IMR-90 (cell line): Measurements from ENCODE around the gene ESPL1. TPM values are rescaled to one million over a fixed set of nuclear protein-coding genes. Genes with fewer than 3 reads are reported as not detected.

Experiments
- ATAC-seq: fragments of 200-7000 bp; cut with Tn5 transposase; 2 replicates; pipeline ENCODE4 v1.9.1; 2020; ENCODE audit warnings: low read depth, mild to moderate bottlenecking, moderate library complexity
- BruUV-seq: library from RNA; stranded (reverse); fragments of 400-500 nt; replicated peaks from 2 replicates; lab custom pipeline; 2021; lab: Mats Ljungman, UMichigan
- CTCF ChIA-PET: fragments of 300-600 bp; formaldehyde crosslinking; extraction: SDS; loops from one replicate; lab custom pipeline; 2021; ENCODE audit warnings: antibody characterized with exemption; lab: Yijun Ruan, JAX
- POLR2A ChIA-PET: fragments of 300-600 bp; sonication (Branson Sonifier 250); formaldehyde crosslinking; loops from one replicate; lab custom pipeline; 2022; ENCODE audit warnings: antibody characterized with exemption; ENCODE audit not compliant: unreplicated experiment; lab: Charles Lee
- DNase-seq: peaks from one replicate; pipeline ENCODE4 v3.0.0; 2013
- H2AFZ ChIP-seq: replicated peaks from 2 replicates; pipeline ENCODE3; 2013; ENCODE audit warnings: low read length, mild to moderate bottlenecking; ENCODE audit not compliant: poor library complexity
- H2AK5ac ChIP-seq: 2 replicates; pipeline ENCODE4 v1.6.1; 2013; ENCODE audit warnings: low read depth, low read length, inconsistent platforms
- H2AK9ac ChIP-seq: replicated peaks from 2 replicates; pipeline ENCODE3; 2013; ENCODE audit warnings: mild to moderate bottlenecking, low read depth, low read length, moderate library complexity; ENCODE audit not compliant: poor library complexity
- H2BK120ac ChIP-seq: 2 replicates; pipeline ENCODE4 v1.6.1; 2013; ENCODE audit warnings: low read depth, low read length, inconsistent platforms
- H2BK15ac ChIP-seq: 3 replicates; pipeline ENCODE4 v1.6.1; 2013; ENCODE audit warnings: low read depth, low read length, inconsistent platforms
- H2BK20ac ChIP-seq: 2 replicates; pipeline ENCODE4 v1.6.1; 2013; ENCODE audit warnings: low read depth, mild to moderate bottlenecking, inconsistent platforms, low read length, moderate library complexity
- H2BK5ac ChIP-seq: 2 replicates; pipeline ENCODE4 v1.6.1; 2013; ENCODE audit warnings: mild to moderate bottlenecking, low read depth, low read length, inconsistent platforms; ENCODE audit not compliant: poor library complexity, severe bottlenecking
- H3K14ac ChIP-seq: replicated peaks from 2 replicates; pipeline ENCODE4 v1.6.1; 2013; ENCODE audit warnings: low read depth, low read length, inconsistent platforms
- H3K18ac ChIP-seq: 2 replicates; pipeline ENCODE4 v1.6.1; 2013; ENCODE audit warnings: low read depth, low read length, control low read depth
- H3K23ac ChIP-seq: 2 replicates; pipeline ENCODE4 v1.6.1; 2013; ENCODE audit warnings: low read depth, low read length, inconsistent platforms
- H3K27ac ChIP-seq: 2 replicates; pipeline ENCODE4 v1.5.1; 2013; ENCODE audit warnings: mild to moderate bottlenecking, control low read depth, low read length; ENCODE audit not compliant: insufficient read depth
- H3K27me3 ChIP-seq: 2 replicates; pipeline ENCODE4 v1.6.1; 2013; ENCODE audit warnings: low read length; ENCODE audit not compliant: control insufficient read depth, insufficient read depth
- H3K36me3 ChIP-seq: 2 replicates; pipeline ENCODE4 v1.6.1; 2013; ENCODE audit warnings: low read length, mixed read lengths; ENCODE audit not compliant: control insufficient read depth, insufficient read depth
- H3K4ac ChIP-seq: 2 replicates; pipeline ENCODE4 v1.6.1; 2013; ENCODE audit warnings: low read depth, low read length, inconsistent platforms
- H3K4me1 ChIP-seq: 2 replicates; pipeline ENCODE4 v1.6.1; 2013; ENCODE audit warnings: low read length, mixed read lengths; ENCODE audit not compliant: control insufficient read depth, insufficient read depth
- H3K4me2 ChIP-seq: 2 replicates; pipeline ENCODE4 v1.6.1; 2013; ENCODE audit warnings: low read depth, mild to moderate bottlenecking, control low read depth, low read length, moderate library complexity
- H3K4me3 ChIP-seq: 2 replicates; pipeline ENCODE4 v1.5.1; 2013; ENCODE audit warnings: low read depth, mild to moderate bottlenecking, control low read depth, low read length, moderate library complexity; ENCODE audit not compliant: insufficient read depth
- H3K56ac ChIP-seq: 2 replicates; pipeline ENCODE4 v1.6.1; 2013; ENCODE audit warnings: low read length, inconsistent platforms; ENCODE audit not compliant: insufficient read depth; ENCODE audit errors: extremely low read depth
- H3K79me1 ChIP-seq, 2 experiments: 2 replicates each; pipeline ENCODE4 v1.6.1; 2013; ENCODE audit warnings: low read length in 2 of 2, inconsistent platforms in 1 of 2, low read depth in 1 of 2
- H3K9ac ChIP-seq: 2 replicates; pipeline ENCODE4 v1.6.1; 2013; ENCODE audit warnings: low read depth, low read length, control low read depth
- H3K9me1 ChIP-seq: 2 replicates; pipeline ENCODE4 v1.6.1; 2013; ENCODE audit warnings: low read length, inconsistent platforms; ENCODE audit not compliant: insufficient read depth
- H3K9me3 ChIP-seq: 2 replicates; pipeline ENCODE4 v1.6.1; 2013; ENCODE audit warnings: low read length; ENCODE audit not compliant: control insufficient read depth, insufficient read depth
- H4K20me1 ChIP-seq: 2 replicates; pipeline ENCODE4 v1.6.1; 2013; ENCODE audit warnings: low read length, inconsistent platforms; ENCODE audit not compliant: insufficient read depth
- H4K5ac ChIP-seq: 2 replicates; pipeline ENCODE4 v1.6.1; 2013; ENCODE audit warnings: mild to moderate bottlenecking, low read depth, low read length, control low read depth
- H4K8ac ChIP-seq, 2 experiments: 2 replicates each; pipeline ENCODE4 v1.6.1; 2013; ENCODE audit warnings: low read depth in 2 of 2, low read length in 2 of 2, control low read depth in 1 of 2, inconsistent platforms in 1 of 2
- H4K91ac ChIP-seq: 2 replicates; pipeline ENCODE4 v1.6.1; 2013; ENCODE audit warnings: low read depth, low read length, inconsistent platforms; ENCODE audit not compliant: insufficient read depth
- CTCF ChIP-seq: conservative IDR thresholded peaks from 2 replicates; pipeline ENCODE4 v1.5.1; 2012; ENCODE audit warnings: mild to moderate bottlenecking, low read depth, low read length, improper control_type of control experiment
- RAD21 ChIP-seq: IDR thresholded peaks from 2 replicates; pipeline ENCODE4 v1.6.1; 2012; ENCODE audit warnings: low read length, improper control_type of control experiment
- WGBS, 2 experiments: methylation state at CpG; one replicate each; pipeline versions ENCODE4 v1.1.5 to v1.1.7; 2013; ENCODE audit warnings: missing lambda C conversion rate in 2 of 2; ENCODE audit not compliant: insufficient read length in 1 of 2; ENCODE audit errors: extremely low coverage in 2 of 2; 5-methylcytosine and 5-hydroxymethylcytosine counted together
- dilution Hi-C: fragments of 300-500 bp; cut with HindIII; formaldehyde crosslinking; loops from one replicate; pipeline ENCODE4 v1.14.3; 2018; ENCODE audit warnings: low sequenced_read_pairs; ENCODE audit not compliant: unreplicated experiment
- in situ Hi-C: fragments of 300-500 bp; cut with MboI; formaldehyde crosslinking; loops from 3 replicates; pipeline ENCODE4 v1.14.3; 2019; ENCODE audit warnings: low sequenced_read_pairs, inconsistent platforms, mixed read lengths
- intact Hi-C: fragments of 100-400 bp; cut with micrococcal nuclease; formaldehyde crosslinking; loops from 2 replicates; pipeline ENCODE4 v1.10.0; 2022
- polyA plus RNA-seq, 3 experiments: library from polyadenylated mRNA; depleted of rRNA; stranded (reverse); fragments of >200 nt; gene quantifications; 2 replicates each; pipeline ENCODE4 v1.2.3, GENCODE V29; 2012; ENCODE audit warnings: low replicate concordance in 1 of 3
- total RNA-seq: library from RNA; depleted of rRNA; stranded (reverse); fragments of >200 nt; gene quantifications from 2 replicates; pipeline ENCODE4 v1.2.3, GENCODE V29; 2012

The ESPL1 gene
- total and polyA plus RNA-seq, 2 of the 4 experiments (the other 2 are of a cell fraction): 6.5 to 9.2 TPM

- H4K8ac ChIP-seq: peak overlapping the region; percentile 73 to 98
- no peak overlapping the region for H3K4me2 ChIP-seq
- peak overlapping the region; percentile 77; the same call in 1 of the 2 replicates for H3K56ac ChIP-seq
- H3K27ac ChIP-seq: peak overlapping the region; percentile 80; the same call in 1 of the 2 replicates
- H3K27me3 ChIP-seq: no peaks in the 10 kb centered on the region
- peak overlapping the region; percentile 98 for H3K4ac ChIP-seq
- dilution Hi-C loops: no loop called here
- intact Hi-C loops: no loop called here
- peaks cover 0 to 44% of the 10 kb centered on the region in 2 experiments; a peak in 3 of 4 replicates for H3K79me1 ChIP-seq
- peak overlapping the region; percentile 86 for H4K5ac ChIP-seq
- H3K14ac ChIP-seq: peak overlapping the region; percentile 95
- H3K18ac ChIP-seq: peak overlapping the region; percentile 68
- peaks cover 32% of the 10 kb centered on the region for H3K4me1 ChIP-seq
- H3K4me3 ChIP-seq: no peak overlapping the region
- no TSS peak for BruUV-seq
- peak overlapping the region; percentile 90 for H3K9ac ChIP-seq
- no peak for DNase-seq
- POLR2A ChIA-PET: interaction anchor here (0.6 kb wide), 1 partner anchor 75 kb away, joined by 3 read pairs; no protein-coding TSS in a partner anchor
- TF ChIP-seq CTCF (peak; percentile 27; the same call in 1 of the 2 replicates), RAD21 (no peak)
- H2BK15ac ChIP-seq: 0 out of 3 replicates have a peak overlapping the region, but pooled peaks have one; percentile 89
- H4K20me1 ChIP-seq: peaks cover 4% of the 10 kb centered on the region
- in situ Hi-C loops: no loop called here
- WGBS, 2 experiments: 57% methylated on average over 2 of the region's 11 CpGs; no CpG with 5 or more reads in 1 of the 2 experiments
- H3K36me3 ChIP-seq: peaks cover 4% of the 10 kb centered on the region; the same call in 1 of the 2 replicates
- peak overlapping the region; percentile 92 for H2AK5ac ChIP-seq
- CTCF ChIA-PET: no interaction called here
- peak overlapping the region; percentile 44 for H2AFZ ChIP-seq
- H3K9me3 ChIP-seq: no peaks in the 10 kb centered on the region
- H2BK120ac ChIP-seq: peak overlapping the region; percentile 87
- H4K91ac ChIP-seq: peak overlapping the region; percentile 88
- H2BK20ac ChIP-seq: peak overlapping the region; percentile 61; the same call in 1 of the 2 replicates
- H3K23ac ChIP-seq: peak overlapping the region; percentile 72
- peaks cover 26% of the 10 kb centered on the region for H3K9me1 ChIP-seq
- ATAC-seq: no peak
- H2AK9ac ChIP-seq: peak overlapping the region; percentile 92
- peak overlapping the region; percentile 36 for H2BK5ac ChIP-seq
Observed at GRCh38 chr12:53224061-53224896, 43.8 kb upstream of the ESPL1 start.
